Trophoblast cell (in vitro differentiated cells and primary cell): Measurements from ENCODE around the gene DRP2.

Experiments
- DNase-seq, 2 donors: peaks; one replicate each; pipeline ENCODE4 v3.0.0-alpha.2; 2016
- H2AFZ ChIP-seq: 2 replicates; pipeline ENCODE4 v1.6.1; 2013; ENCODE audit warnings: low read length, moderate library complexity, mild to moderate bottlenecking; ENCODE audit not compliant: insufficient read depth, poor library complexity
- H2AK5ac ChIP-seq: 2 replicates; pipeline ENCODE4 v1.6.1; 2013; ENCODE audit warnings: mild to moderate bottlenecking, low read length
- H2BK120ac ChIP-seq: 2 replicates; pipeline ENCODE4 v1.6.1; 2013; ENCODE audit warnings: low read length, mild to moderate bottlenecking, moderate library complexity; ENCODE audit not compliant: insufficient read depth, poor library complexity
- H2BK12ac ChIP-seq: 2 replicates; pipeline ENCODE4 v1.6.1; 2013; ENCODE audit warnings: mild to moderate bottlenecking, low read length, moderate library complexity
- H2BK5ac ChIP-seq: 2 replicates; pipeline ENCODE4 v1.6.1; 2013; ENCODE audit warnings: low read length, low read depth, moderate library complexity, mild to moderate bottlenecking; ENCODE audit not compliant: poor library complexity
- H3K14ac ChIP-seq: 2 replicates; pipeline ENCODE4 v1.6.1; 2013; ENCODE audit warnings: mild to moderate bottlenecking, low read length
- H3K18ac ChIP-seq: 2 replicates; pipeline ENCODE4 v1.6.1; 2013; ENCODE audit warnings: mild to moderate bottlenecking, low read length
- H3K23ac ChIP-seq: 2 replicates; pipeline ENCODE4 v1.6.1; 2013; ENCODE audit warnings: low read length
- H3K27ac ChIP-seq: 2 replicates; pipeline ENCODE4 v1.5.1; 2013; ENCODE audit warnings: low read depth, mild to moderate bottlenecking, inconsistent platforms, low read length, moderate library complexity
- H3K27me3 ChIP-seq: 2 replicates; pipeline ENCODE4 v1.6.1; 2013; ENCODE audit warnings: inconsistent platforms, mild to moderate bottlenecking, low read length, moderate library complexity; ENCODE audit not compliant: insufficient read depth
- H3K36me3 ChIP-seq, 2 experiments: 1 replicate in 1 of 2; 2 replicates in 1 of 2; pipeline ENCODE4 v1.6.1; 2013; ENCODE audit warnings: low read length in 2 of 2, mild to moderate bottlenecking in 2 of 2, moderate library complexity in 1 of 2; ENCODE audit not compliant: insufficient read depth in 2 of 2, control insufficient read depth in 1 of 2
- H3K4ac ChIP-seq: 2 replicates; pipeline ENCODE4 v1.6.1; 2013; ENCODE audit warnings: low read depth, mild to moderate bottlenecking, low read length, moderate library complexity
- H3K4me1 ChIP-seq, 2 experiments: 1 replicate in 1 of 2; 2 replicates in 1 of 2; pipeline ENCODE4 v1.6.1; 2013; ENCODE audit warnings: low read length in 2 of 2, mild to moderate bottlenecking in 2 of 2, moderate library complexity in 1 of 2; ENCODE audit not compliant: insufficient read depth in 2 of 2, control insufficient read depth in 1 of 2
- H3K4me2 ChIP-seq: 2 replicates; pipeline ENCODE4 v1.6.1; 2013; ENCODE audit warnings: inconsistent platforms, mild to moderate bottlenecking, low read length, moderate library complexity
- H3K4me3 ChIP-seq: 2 replicates; pipeline ENCODE4 v1.5.1; 2013; ENCODE audit warnings: mild to moderate bottlenecking, low read depth, low read length, inconsistent platforms
- H3K79me1 ChIP-seq: one replicate; pipeline ENCODE4 v1.6.1; 2013; ENCODE audit warnings: low read length
- H3K79me2 ChIP-seq: 2 replicates; pipeline ENCODE4 v1.6.1; 2013; ENCODE audit warnings: low read length, mild to moderate bottlenecking; ENCODE audit not compliant: control insufficient read depth, insufficient read depth, poor library complexity
- H3K9ac ChIP-seq: 2 replicates; pipeline ENCODE4 v1.6.1; 2013; ENCODE audit warnings: mild to moderate bottlenecking, low read length
- H3K9me3 ChIP-seq: 2 replicates; pipeline ENCODE4 v1.6.1; 2013; ENCODE audit warnings: low read depth, mild to moderate bottlenecking, control low read depth, inconsistent platforms, low read length; ENCODE audit not compliant: insufficient read depth
- H4K12ac ChIP-seq: 2 replicates; pipeline ENCODE4 v1.6.1; 2013; ENCODE audit warnings: low read depth, mild to moderate bottlenecking, low read length, moderate library complexity
- H4K8ac ChIP-seq: 2 replicates; pipeline ENCODE4 v1.6.1; 2013; ENCODE audit warnings: low read depth, mild to moderate bottlenecking, low read length, moderate library complexity
- H4K91ac ChIP-seq: one replicate; pipeline ENCODE4 v1.6.1; 2013; ENCODE audit warnings: low read depth, mild to moderate bottlenecking, low read length, moderate library complexity
- WGBS: extraction: QIAGEN DNeasy Blood & Tissue Kit; methylation state at CpG from one replicate; pipeline ENCODE4 v1.1.7; 2013; ENCODE audit warnings: missing lambda C conversion rate; ENCODE audit not compliant: insufficient read length, insufficient coverage; ENCODE audit errors: extremely low coverage; 5-methylcytosine and 5-hydroxymethylcytosine counted together

Gene DRP2

GRCh38 chrX:101265869-101266428 lies 46.4 kb downstream of the DRP2 start:
- H2AFZ ChIP-seq = no peak overlapping the region
- no peak overlapping the region for H4K8ac ChIP-seq
- H3K14ac ChIP-seq = no peak overlapping the region
- H3K4me1 ChIP-seq = no peaks in the 10 kb centered on the region
- H3K27me3 ChIP-seq = no peaks in the 10 kb centered on the region
- no peak overlapping the region for H2BK12ac ChIP-seq
- no peak overlapping the region for H2BK5ac ChIP-seq
- no peak for DNase-seq
- no peak overlapping the region for H3K9ac ChIP-seq
- no peaks in the 10 kb centered on the region for H3K9me3 ChIP-seq
- no peak overlapping the region for H2AK5ac ChIP-seq
- H3K4ac ChIP-seq = no peak overlapping the region
- no peaks in the 10 kb centered on the region for H3K36me3 ChIP-seq
- no peaks in the 10 kb centered on the region for H3K79me1 ChIP-seq
- WGBS = no CpG with 5 or more reads among the region's 5 CpGs
- H2BK120ac ChIP-seq = no peak overlapping the region
- no peaks in the 10 kb centered on the region for H3K79me2 ChIP-seq
- H4K12ac ChIP-seq = no peak overlapping the region
- H4K91ac ChIP-seq = no peak overlapping the region
- H3K4me3 ChIP-seq = no peak overlapping the region
- no peak overlapping the region for H3K27ac ChIP-seq
- no peak overlapping the region for H3K18ac ChIP-seq
- H3K23ac ChIP-seq = no peak overlapping the region
- H3K4me2 ChIP-seq = no peak overlapping the region

DNA sequence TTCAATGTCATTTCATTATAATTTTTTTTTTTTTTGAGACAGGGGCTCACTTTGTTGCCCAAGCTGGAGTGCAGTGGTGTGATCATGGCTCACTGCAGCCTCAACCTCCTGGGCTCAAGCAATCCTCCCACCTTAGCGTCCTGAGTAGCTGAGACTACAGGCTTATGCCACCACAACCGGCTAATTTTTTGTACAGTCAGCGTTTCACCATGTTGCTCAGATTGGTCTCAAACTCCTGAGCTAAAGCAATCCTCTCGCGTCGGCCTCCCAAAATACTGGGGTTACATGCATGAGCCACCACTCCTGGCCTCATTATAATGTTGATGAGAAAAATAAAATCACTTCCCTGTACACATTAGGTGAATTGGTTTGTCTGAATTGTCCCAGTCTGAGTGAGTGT lies 54.6 kb downstream of the DRP2 start:
- H3K79me1 ChIP-seq = no peaks in the 10 kb centered on the region
- no peak for DNase-seq
- H3K23ac ChIP-seq = no peak overlapping the region
- H4K8ac ChIP-seq = no peak overlapping the region
- H3K27ac ChIP-seq = no peak overlapping the region
- no peak overlapping the region for H3K9ac ChIP-seq
- no peak overlapping the region for H3K4ac ChIP-seq
- H2BK5ac ChIP-seq = no peak overlapping the region
- no peak overlapping the region for H2AFZ ChIP-seq
- no peaks in the 10 kb centered on the region for H3K9me3 ChIP-seq
- no peaks in the 10 kb centered on the region for H3K36me3 ChIP-seq
- H2BK12ac ChIP-seq = no peak overlapping the region
- no peak overlapping the region for H3K4me3 ChIP-seq
- no peak overlapping the region for H3K18ac ChIP-seq
- H3K27me3 ChIP-seq = no peaks in the 10 kb centered on the region
- WGBS = no CpG with 5 or more reads among the region's 6 CpGs
- H3K14ac ChIP-seq = no peak overlapping the region
- H3K4me2 ChIP-seq = no peak overlapping the region
- no peaks in the 10 kb centered on the region for H3K4me1 ChIP-seq
- no peak overlapping the region for H2BK120ac ChIP-seq
- no peak overlapping the region for H4K91ac ChIP-seq
- no peak overlapping the region for H2AK5ac ChIP-seq
- H4K12ac ChIP-seq = no peak overlapping the region
- H3K79me2 ChIP-seq = no peaks in the 10 kb centered on the region

- Histone ChIP-seq H3K23ac (no peak overlapping the region), H2BK5ac (no peak overlapping the region), H3K9ac (no peak overlapping the region), H3K18ac (no peak overlapping the region), H2AK5ac (no peak overlapping the region), H3K27me3 (no peaks in the 10 kb centered on the region), H3K79me1 (no peaks in the 10 kb centered on the region), H3K4me1 (no peaks in the 10 kb centered on the region), H3K4ac (no peak overlapping the region), H3K14ac (no peak overlapping the region), H4K91ac (no peak overlapping the region), H4K12ac (no peak overlapping the region), H2AFZ (no peak overlapping the region), H3K79me2 (no peaks in the 10 kb centered on the region), H3K9me3 (no peaks in the 10 kb centered on the region), H2BK120ac (no peak overlapping the region), H4K8ac (no peak overlapping the region), H3K4me2 (no peak overlapping the region), H2BK12ac (no peak overlapping the region), H3K4me3 (no peak overlapping the region), H3K36me3 (no peaks in the 10 kb centered on the region), H3K27ac (no peak overlapping the region)
- no peak for DNase-seq
- no CpG with 5 or more reads among the region's 2 CpGs for WGBS
Measured at GRCh38 chrX:101276238-101276637, 56.7 kb downstream of the DRP2 start.

- Histone ChIP-seq H2BK5ac (no peak overlapping the region), H3K27ac (no peak overlapping the region), H3K4me2 (no peak overlapping the region), H3K18ac (no peak overlapping the region), H4K8ac (no peak overlapping the region), H4K12ac (no peak overlapping the region), H2BK12ac (no peak overlapping the region), H3K36me3 (no peaks in the 10 kb centered on the region), H3K9me3 (no peaks in the 10 kb centered on the region), H3K27me3 (no peaks in the 10 kb centered on the region), H4K91ac (no peak overlapping the region), H2AK5ac (no peak overlapping the region), H3K9ac (no peak overlapping the region), H2AFZ (no peak overlapping the region), H3K23ac (no peak overlapping the region), H3K79me2 (no peaks in the 10 kb centered on the region), H3K79me1 (no peaks in the 10 kb centered on the region), H3K4ac (no peak overlapping the region), H3K4me3 (no peak overlapping the region), H3K14ac (no peak overlapping the region), H2BK120ac (no peak overlapping the region), H3K4me1 (no peaks in the 10 kb centered on the region)
- DNase-seq = peak in 1 of 2 donors; percentile 62
- no CpG with 5 or more reads among the region's 2 CpGs for WGBS
Measured at GRCh38 chrX:101287402-101287801, 67.8 kb downstream of the DRP2 start.
